ENCODE results near the gene ZBTB45.

DNA sequence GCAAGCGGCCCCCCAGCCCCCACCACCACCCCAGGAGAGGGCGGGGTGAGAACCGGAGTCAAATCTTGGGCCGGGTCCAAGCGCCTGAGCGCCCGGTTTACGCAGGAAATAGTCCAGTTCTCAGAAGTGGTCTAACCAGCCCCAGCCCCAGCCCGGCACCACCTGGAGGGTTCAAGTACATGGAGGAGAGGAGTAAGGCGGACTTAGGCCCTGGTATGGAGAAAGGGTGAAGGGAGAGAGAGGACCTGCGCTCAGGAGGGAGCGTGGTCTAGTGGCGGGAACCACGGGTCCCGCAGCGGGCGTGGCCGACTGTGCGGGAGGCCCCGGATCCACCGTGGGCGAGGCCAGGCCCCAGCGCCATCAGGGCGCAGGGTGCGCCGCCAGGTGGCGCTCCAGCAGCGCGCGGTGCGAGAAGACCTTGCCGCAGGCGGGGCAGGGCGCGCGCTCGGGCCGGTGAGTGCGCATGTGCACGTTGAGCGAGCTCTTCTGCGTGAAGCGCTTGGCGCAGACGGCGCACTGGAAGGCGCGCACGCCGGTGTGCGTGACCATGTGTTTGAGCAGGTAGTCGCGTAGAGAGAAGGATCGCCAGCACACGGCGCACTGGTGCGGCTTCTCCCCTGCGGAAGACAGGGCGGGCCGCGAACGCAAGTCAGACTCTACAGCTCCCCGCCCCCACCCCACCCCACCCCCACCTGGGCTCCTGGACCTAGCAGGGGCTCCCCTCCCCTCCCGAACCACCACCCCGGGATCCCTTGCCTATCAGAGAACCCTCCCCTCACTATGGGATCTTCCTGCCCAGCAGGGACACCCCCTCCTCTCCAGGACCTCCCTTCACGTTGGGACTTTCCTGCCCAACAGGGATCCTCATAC is 5.7 kb downstream of the ZBTB45 start:
- TF ChIP-seq POLR2A (IDR thresholded peaks at IDR 0.05; ENCODE audit: low read length) (peak; percentile 70), GATA1 (IDR thresholded peaks at IDR 0.05; ENCODE audit: low read depth, low read length) (no peak)
